GM23248 (cell line): Measurements from ENCODE around the gene ART4.

Experiments
- EZH2 ChIP-seq: fragments of 200-600 bp; sonication (generic); IDR thresholded peaks from 2 replicates; pipeline ENCODE4 v1.6.1; 2018; ENCODE audit warnings: antibody characterized with exemption, mild to moderate bottlenecking; ENCODE audit not compliant: insufficient read depth, poor library complexity, severe bottlenecking
- EZH2phosphoT487 ChIP-seq: fragments of 200-600 bp; sonication (generic); IDR thresholded peaks from 2 replicates; pipeline ENCODE4 v1.6.1; 2018; ENCODE audit warnings: antibody characterized with exemption, moderate library complexity, mild to moderate bottlenecking, low read depth; ENCODE audit not compliant: insufficient read depth

DNA sequence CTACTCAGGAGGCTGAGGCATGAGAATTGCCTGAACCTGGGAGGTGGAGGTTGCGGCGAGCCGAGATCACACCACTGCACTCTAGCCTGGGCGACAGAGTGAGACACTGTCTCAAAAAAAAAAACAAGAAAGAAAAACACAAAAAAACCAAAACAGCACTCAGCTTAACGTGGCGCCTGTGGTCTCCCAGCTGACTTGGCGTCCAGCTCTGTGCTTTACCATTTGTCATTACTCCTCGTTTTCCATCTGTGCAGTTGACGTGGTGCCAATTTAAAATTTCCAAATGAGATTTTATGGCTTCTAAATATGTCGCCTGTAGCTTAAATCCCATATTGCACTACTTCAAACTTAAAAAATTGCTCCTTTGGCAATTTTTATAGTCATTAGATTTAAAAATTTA lies 40.4 kb upstream of the ART4 start:
- no peak for TF ChIP-seq EZH2
- no peak for TF ChIP-seq EZH2phosphoT487
